SH-SY5Y (cell line): ENCODE measurements around the gene PARVG.

Experiments used
- GATA2 ChIP-seq: IDR thresholded peaks from 2 replicates; pipeline ENCODE4 v1.6.1; 2011; ENCODE audit warnings: mild to moderate bottlenecking, low read depth, low read length
- GATA3 ChIP-seq: IDR thresholded peaks from 2 replicates; pipeline ENCODE4 v1.6.1; 2011; ENCODE audit warnings: low read depth, mild to moderate bottlenecking, low read length, moderate library complexity

- no peak for TF ChIP-seq GATA2
- TF ChIP-seq GATA3: no peak
These were observed 2.5 kb downstream of the PARVG start for GRCh38 chr22:44183287-44183588.
